Adrenal gland (tissue), 5 donors: ENCODE results near the gene TBC1D2B.

Source experiments
- POLR2A ChIP-seq, 2 donors: fragments of 450-650 bp; IDR thresholded peaks; one replicate each; pipeline ENCODE4 v1.6.1; 2017; ENCODE audit warnings: antibody characterized with exemption in 2 of 2, mild to moderate bottlenecking in 2 of 2, moderate library complexity in 1 of 2
- TF ChIP-seq, protein P1 (sequence below), 6 experiments: fragments of 450-650 bp in 4 of 6; fragments of 200-600 bp in 2 of 6; sonication (generic) in 1 of 6; IDR thresholded peaks; 1 replicate in 5 of 6; 2 replicates in 1 of 6; pipeline versions ENCODE4 v1.5.1 to v1.8.0; 2016 to 2021; ENCODE audit warnings: antibody characterized with exemption in 6 of 6, mild to moderate bottlenecking in 2 of 6, moderate library complexity in 1 of 6
- donor health status: DM: no; HTN: no; CAD: no.

DNA sequence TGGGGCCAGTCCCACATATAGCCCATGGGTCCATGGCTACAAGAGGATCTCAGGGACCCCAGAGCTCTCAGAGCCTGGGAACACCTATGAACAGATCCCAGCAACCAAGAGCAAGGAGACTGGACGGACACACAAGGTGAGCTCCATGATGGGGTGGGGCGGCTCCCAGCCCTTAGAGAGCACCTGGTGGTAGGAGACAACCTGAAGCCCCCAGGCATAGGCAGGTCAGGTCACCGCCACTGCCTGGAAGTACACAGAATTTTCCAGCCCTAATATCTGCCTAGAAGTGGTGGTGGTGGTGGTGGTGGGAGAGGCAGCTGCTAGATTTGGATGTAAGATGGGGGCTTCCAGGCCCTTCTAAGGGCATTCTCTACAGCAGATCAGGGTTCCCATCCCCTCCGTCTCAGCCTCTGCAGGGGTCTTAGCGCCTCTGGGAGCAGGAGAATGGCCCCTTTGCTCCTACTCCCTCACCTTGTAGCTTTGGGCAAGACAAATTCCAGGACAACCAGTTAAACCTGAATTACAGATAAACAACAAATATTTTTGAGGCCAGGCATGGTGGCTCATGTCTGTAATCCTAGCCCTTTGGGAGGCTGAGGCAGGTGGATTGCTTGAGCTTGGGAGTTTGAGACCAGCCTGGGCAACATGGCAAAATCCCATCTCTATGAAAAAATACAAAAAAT is 24.1 kb upstream of the TBC1D2B start:
- TF ChIP-seq, protein P1, sequence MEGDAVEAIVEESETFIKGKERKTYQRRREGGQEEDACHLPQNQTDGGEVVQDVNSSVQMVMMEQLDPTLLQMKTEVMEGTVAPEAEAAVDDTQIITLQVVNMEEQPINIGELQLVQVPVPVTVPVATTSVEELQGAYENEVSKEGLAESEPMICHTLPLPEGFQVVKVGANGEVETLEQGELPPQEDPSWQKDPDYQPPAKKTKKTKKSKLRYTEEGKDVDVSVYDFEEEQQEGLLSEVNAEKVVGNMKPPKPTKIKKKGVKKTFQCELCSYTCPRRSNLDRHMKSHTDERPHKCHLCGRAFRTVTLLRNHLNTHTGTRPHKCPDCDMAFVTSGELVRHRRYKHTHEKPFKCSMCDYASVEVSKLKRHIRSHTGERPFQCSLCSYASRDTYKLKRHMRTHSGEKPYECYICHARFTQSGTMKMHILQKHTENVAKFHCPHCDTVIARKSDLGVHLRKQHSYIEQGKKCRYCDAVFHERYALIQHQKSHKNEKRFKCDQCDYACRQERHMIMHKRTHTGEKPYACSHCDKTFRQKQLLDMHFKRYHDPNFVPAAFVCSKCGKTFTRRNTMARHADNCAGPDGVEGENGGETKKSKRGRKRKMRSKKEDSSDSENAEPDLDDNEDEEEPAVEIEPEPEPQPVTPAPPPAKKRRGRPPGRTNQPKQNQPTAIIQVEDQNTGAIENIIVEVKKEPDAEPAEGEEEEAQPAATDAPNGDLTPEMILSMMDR (IDR thresholded peaks at IDR 0.05) = no peak
- no peak for TF ChIP-seq POLR2A (IDR thresholded peaks at IDR 0.05)
